ENCODE results near the gene TMEM41B. TPM values are rescaled to one million over a fixed set of nuclear protein-coding genes. Genes with fewer than 3 reads are reported as not detected.
"Not testable (repeated sequence)": the region's sequence is repeated elsewhere in the genome, so short reads cannot be mapped to it uniquely, and the experiment has no call there.

The TMEM41B gene
- total RNA-seq, 6 experiments from 2014 or later, result 14.4 to 30.0 (median 23.2) TPM

GRCh38 chr11:9253086-9253485 is 61.3 kb downstream of the TMEM41B start:
- Histone ChIP-seq H3K27me3 (no peaks in the 10 kb centered on the region), H3K4me3 (no peak overlapping the region), H3K4me1 (no peaks in the 10 kb centered on the region), H3K36me3 (no peaks in the 10 kb centered on the region), H3K27ac (no peak overlapping the region), H3K9me3 (no peaks in the 10 kb centered on the region)
- ATAC-seq (peak in 3 of 4 donors; percentile 18 to 43 (median 34)), DNase-seq (no peak)
- TF ChIP-seq POLR2A (IDR thresholded peaks at IDR 0.05) (no peak), CTCF (IDR thresholded peaks at IDR 0.05) (no peak)
- WGBS (ENCODE audit: insufficient coverage, low coverage, low lambda C conversion rate, missing lambda C conversion rate), result 65% methylated on average over 3 of the region's 3 CpGs
- intact Hi-C loops (cut with DNase I), result no loop called here

- intact Hi-C loops (cut with DNase I), result no loop called here
- no peak for ATAC-seq
- Histone ChIP-seq H3K4me1 (no peaks in the 10 kb centered on the region), H3K27ac (no peak overlapping the region), H3K4me3 (no peak overlapping the region), H3K9me3 (no peaks in the 10 kb centered on the region), H3K36me3 (no peaks in the 10 kb centered on the region), H3K27me3 (no peaks in the 10 kb centered on the region)
- TF ChIP-seq CTCF (IDR thresholded peaks at IDR 0.05) (no peak), POLR2A (IDR thresholded peaks at IDR 0.05) (no peak)
- 71% methylated on average over 3 of the region's 3 CpGs for WGBS (ENCODE audit: insufficient coverage, low coverage, low lambda C conversion rate, missing lambda C conversion rate)
- no peak for DNase-seq
Measured at GRCh38 chr11:9251311-9251710, 63.1 kb downstream of the TMEM41B start.

- DNase-seq, result no peak
- Histone ChIP-seq H3K27ac (no peak overlapping the region), H3K9me3 (no peaks in the 10 kb centered on the region), H3K27me3 (no peaks in the 10 kb centered on the region), H3K4me1 (no peaks in the 10 kb centered on the region), H3K36me3 (no peaks in the 10 kb centered on the region), H3K4me3 (no peak overlapping the region)
- ATAC-seq, result peak in 2 of 4 donors; percentile 23 to 24
- TF ChIP-seq POLR2A (IDR thresholded peaks at IDR 0.05) (no peak), CTCF (IDR thresholded peaks at IDR 0.05) (no peak)
- intact Hi-C loops (cut with DNase I), result no loop called here
- 34% methylated on average over 2 of the region's 2 CpGs for WGBS (ENCODE audit: insufficient coverage, low coverage, low lambda C conversion rate, missing lambda C conversion rate)
Measured at GRCh38 chr11:9250139-9250582, 64.2 kb downstream of the TMEM41B start.

GRCh38 chr11:9249252-9249651 is 65.1 kb downstream of the TMEM41B start:
- no peaks in the 10 kb centered on the region for H3K36me3 ChIP-seq
- 80% methylated on average over 7 of the region's 7 CpGs for WGBS (ENCODE audit: insufficient coverage, low coverage, low lambda C conversion rate, missing lambda C conversion rate)
- H3K4me3 ChIP-seq, result no peak overlapping the region
- no peaks in the 10 kb centered on the region for H3K4me1 ChIP-seq
- no peaks in the 10 kb centered on the region for H3K27me3 ChIP-seq
- DNase-seq (no peak), ATAC-seq (no peak)
- intact Hi-C loops (cut with DNase I), result no loop called here
- H3K9me3 ChIP-seq, result no peaks in the 10 kb centered on the region
- TF ChIP-seq POLR2A (IDR thresholded peaks at IDR 0.05) (no peak), CTCF (IDR thresholded peaks at IDR 0.05) (no peak)
- H3K27ac ChIP-seq, result no peak overlapping the region

GRCh38 chr11:9247863-9248262 is 66.5 kb downstream of the TMEM41B start:
- intact Hi-C loops (cut with DNase I), result no loop called here
- no peak for DNase-seq
- Histone ChIP-seq H3K36me3 (no peaks in the 10 kb centered on the region), H3K4me1 (no peaks in the 10 kb centered on the region), H3K27ac (no peak overlapping the region), H3K4me3 (no peak overlapping the region), H3K9me3 (no peaks in the 10 kb centered on the region), H3K27me3 (no peaks in the 10 kb centered on the region)
- 94% methylated on average over 2 of the region's 3 CpGs for WGBS (ENCODE audit: insufficient coverage, low coverage, low lambda C conversion rate, missing lambda C conversion rate)
- TF ChIP-seq POLR2A (IDR thresholded peaks at IDR 0.05) (no peak), CTCF (IDR thresholded peaks at IDR 0.05) (no peak)
- no peak for ATAC-seq

- intact Hi-C loops (cut with DNase I); H3K36me3 ChIP-seq; H3K4me3 ChIP-seq; H3K27me3 ChIP-seq; H3K9me3 ChIP-seq; H3K27ac ChIP-seq; DNase-seq; ATAC-seq: not testable (repeated sequence)
- WGBS (ENCODE audit: insufficient coverage, low coverage, low lambda C conversion rate, missing lambda C conversion rate), result 93% methylated on average over 9 of the region's 10 CpGs
- peaks cover 0 to 12% (median 8%) of the 10 kb centered on the region in 4 donors for H3K4me1 ChIP-seq
Measured at GRCh38 chr11:9236242-9236641, 78.2 kb downstream of the TMEM41B start.
